Measurements from ENCODE around the gene FOXN1. TPM values are rescaled to one million over a fixed set of nuclear protein-coding genes. Genes with fewer than 3 reads are reported as not detected.
A peak's percentile ranks its signal among the peaks of the same experiment; 100 is the strongest.

FOXN1 gene
- total and polyA plus RNA-seq, 10 of the 15 experiments (the other 5 are each of a cell fraction or from before 2014, with no cell fraction given), result not detected

DNA sequence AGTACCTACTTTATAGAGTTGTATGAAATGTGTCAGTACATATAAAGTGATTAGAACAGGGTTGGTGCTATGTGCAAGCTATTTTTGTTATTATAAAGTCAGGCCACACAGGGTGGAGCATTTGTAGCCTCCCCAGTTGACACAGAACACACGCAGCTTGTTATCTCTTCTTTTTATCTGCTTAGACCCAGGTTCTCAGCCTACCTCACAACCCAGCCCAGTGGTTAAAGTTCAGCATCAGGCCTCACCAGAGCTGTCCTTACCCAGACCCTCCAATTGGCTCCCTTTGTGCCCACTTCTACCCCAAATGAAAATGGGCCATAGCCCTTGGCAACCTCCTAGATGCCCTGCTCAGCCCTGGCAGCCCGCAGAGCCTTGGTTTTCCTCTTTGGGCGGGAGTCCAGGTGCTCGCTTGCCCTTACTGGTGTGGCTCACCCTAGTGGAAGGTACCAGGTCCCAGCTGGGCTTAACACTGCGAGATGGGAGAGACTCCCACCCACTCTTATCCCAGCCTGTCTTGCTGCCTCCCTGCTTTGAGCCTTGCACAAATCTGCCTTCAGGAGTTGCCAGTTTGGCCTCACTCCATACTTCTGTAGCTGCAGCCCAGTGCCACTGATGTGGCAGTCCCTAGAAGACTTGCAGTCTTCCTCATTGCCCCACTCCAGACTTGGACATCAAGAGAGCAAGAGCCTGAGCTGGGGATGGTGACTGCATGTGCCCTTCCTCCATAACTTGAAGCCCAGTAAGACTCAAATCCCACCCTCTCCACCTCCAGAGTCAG is 66.3 kb downstream of the FOXN1 start:
- Histone ChIP-seq H3K4me3 (peak overlapping the region; percentile 90; the same call in 1 of the 2 replicates), H4K20me1 (ENCODE audit: control insufficient read depth, insufficient read depth) (no peaks in the 10 kb centered on the region), H3K36me3 (ENCODE audit: control insufficient read depth in 2 of 2, insufficient read depth in 2 of 2, low read length in 1 of 2) (peaks cover 1 to 17% of the 10 kb centered on the region in 2 experiments; a peak in 1 of 4 replicates), H3K4me2 (ENCODE audit: control insufficient read depth, insufficient read depth) (peak overlapping the region; percentile 84), H3K9me3 (replicated peaks; ENCODE audit: control insufficient read depth, insufficient read depth, low read length) (no peaks in the 10 kb centered on the region), H3K79me2 (ENCODE audit: control insufficient read depth, insufficient read depth, low read length) (peaks cover 58% of the 10 kb centered on the region), H3K27ac (ENCODE audit: control insufficient read depth, insufficient read depth) (no peak overlapping the region), H3K4me1 (ENCODE audit: control insufficient read depth, insufficient read depth, low read length) (peaks cover 20% of the 10 kb centered on the region), H3K9ac (ENCODE audit: control insufficient read depth, insufficient read depth, low read length) (peak overlapping the region; percentile 90), H2AFZ (ENCODE audit: control insufficient read depth, low read depth, low read length) (no peak overlapping the region), H3K27me3 (replicated peaks in 1 of 2; ENCODE audit: control insufficient read depth in 2 of 2, insufficient read depth in 2 of 2, low read length in 1 of 2) (no peaks in the 10 kb centered on the region)
- FAIRE-seq (no peak), DNase-seq (ENCODE audit: low read depth, low spot score) (no peak), ATAC-seq (no peak)
- in situ Hi-C loops (cut with MboI) (loop anchor here (25.0 kb wide), 1 partner anchor 1085 kb away; no protein-coding TSS in a partner anchor), intact Hi-C loops (cut with micrococcal nuclease; ENCODE audit: unreplicated experiment) (loop anchor here (5.0 kb wide), 1 partner anchor 50 kb away; no protein-coding TSS in a partner anchor)
- SMC1A ChIA-PET (ENCODE audit: uncharacterized antibody, unreplicated experiment), result interaction anchor here (0.9 to 8.3 kb wide), 6 partner anchors 15 to 71 kb away, joined by 3 to 89 read pairs (median 10); no protein-coding TSS in a partner anchor
- POLR2A ChIA-PET, result interaction anchor here (1.3 to 9.9 kb wide), 8 partner anchors 21 to 147 kb away, joined by 3 to 148 read pairs (median 12); partner anchors contain the start of genes RPL23A, SPAG5 and UNC119
- 77% methylated on average over 5 of the region's 5 CpGs for WGBS (ENCODE audit: insufficient coverage, insufficient replicate concordance, low lambda C conversion rate, missing lambda C conversion rate)
- BruUV-seq (replicated peaks), result no TSS peak
- RAD21 ChIA-PET (ENCODE audit: unreplicated experiment), result interaction anchor here (0.9 to 7.1 kb wide), 6 partner anchors 20 to 72 kb away, joined by 4 to 102 read pairs (median 12); partner anchors contain the start of genes BLTP2, SPAG5 and UNC119
- CTCF ChIA-PET, result interaction anchor here (1.2 to 6.6 kb wide), 3 partner anchors 24 to 88 kb away, joined by 4 to 83 read pairs (median 4); no protein-coding TSS in a partner anchor
- TF ChIP-seq POLR2AphosphoS2 (IDR thresholded peaks at IDR 0.05; ENCODE audit: low read depth, low read length) (no peak), REST (IDR thresholded peaks at IDR 0.05; ENCODE audit: low read depth, low read length) (no peak), CUX1 (IDR thresholded peaks at IDR 0.05; ENCODE audit: insufficient replicate concordance, low read depth, low read length) (no peak)

Data from GM12878 (cell line).